GM21529 (cell line): ENCODE data around the gene PRRC2A.

ENCODE experiments used
- ATAC-seq: cut with Tn5 transposase; IDR thresholded peaks from one replicate; pipeline ENCODE4 v1.9.1; 2021; ENCODE audit not compliant: unreplicated experiment

PRRC2A gene

DNA sequence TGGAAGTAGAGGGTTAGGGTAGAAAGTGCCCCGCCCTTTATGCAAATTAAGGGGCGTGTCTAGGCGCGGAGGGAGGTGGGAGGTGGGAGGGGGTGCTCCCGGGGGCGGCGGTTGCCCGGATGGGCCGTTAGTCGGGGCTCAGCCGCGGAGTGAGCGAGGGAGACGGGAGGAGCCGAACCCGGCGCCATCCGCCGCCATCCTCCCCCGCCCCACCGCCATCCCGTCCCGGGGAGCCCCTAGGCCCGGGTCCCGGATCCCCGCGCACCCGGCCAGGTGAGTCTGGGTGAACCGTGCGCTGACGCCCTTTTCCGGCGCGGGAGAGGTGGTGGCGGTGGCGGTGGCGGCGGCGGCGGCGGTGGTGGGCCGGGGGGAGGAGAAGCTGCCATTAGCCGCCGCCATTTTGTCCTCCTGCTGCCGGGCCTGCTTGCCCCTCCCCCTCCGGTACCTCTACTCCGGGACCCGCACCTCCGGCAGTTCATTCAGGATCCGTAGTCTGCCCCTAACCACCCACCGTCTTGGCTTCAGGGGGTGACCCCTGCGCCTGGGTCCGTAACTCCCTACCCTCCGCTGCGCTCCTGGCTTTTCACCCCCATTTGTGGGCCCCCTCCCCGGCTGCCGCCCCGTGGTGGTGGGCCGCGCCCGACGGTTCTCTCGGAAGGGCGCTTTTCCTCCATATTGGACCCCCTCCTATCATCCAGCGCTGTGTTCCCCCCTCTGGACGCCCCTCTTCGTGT, at the start of gene PRRC2A:
TSS of gene PRRC2A (plus strand) at position 130 of the 734 bp plus-strand sequence. CDS start 2,075 bp downstream, outside the sequence.
- ATAC-seq, result peak; percentile 30

DNA sequence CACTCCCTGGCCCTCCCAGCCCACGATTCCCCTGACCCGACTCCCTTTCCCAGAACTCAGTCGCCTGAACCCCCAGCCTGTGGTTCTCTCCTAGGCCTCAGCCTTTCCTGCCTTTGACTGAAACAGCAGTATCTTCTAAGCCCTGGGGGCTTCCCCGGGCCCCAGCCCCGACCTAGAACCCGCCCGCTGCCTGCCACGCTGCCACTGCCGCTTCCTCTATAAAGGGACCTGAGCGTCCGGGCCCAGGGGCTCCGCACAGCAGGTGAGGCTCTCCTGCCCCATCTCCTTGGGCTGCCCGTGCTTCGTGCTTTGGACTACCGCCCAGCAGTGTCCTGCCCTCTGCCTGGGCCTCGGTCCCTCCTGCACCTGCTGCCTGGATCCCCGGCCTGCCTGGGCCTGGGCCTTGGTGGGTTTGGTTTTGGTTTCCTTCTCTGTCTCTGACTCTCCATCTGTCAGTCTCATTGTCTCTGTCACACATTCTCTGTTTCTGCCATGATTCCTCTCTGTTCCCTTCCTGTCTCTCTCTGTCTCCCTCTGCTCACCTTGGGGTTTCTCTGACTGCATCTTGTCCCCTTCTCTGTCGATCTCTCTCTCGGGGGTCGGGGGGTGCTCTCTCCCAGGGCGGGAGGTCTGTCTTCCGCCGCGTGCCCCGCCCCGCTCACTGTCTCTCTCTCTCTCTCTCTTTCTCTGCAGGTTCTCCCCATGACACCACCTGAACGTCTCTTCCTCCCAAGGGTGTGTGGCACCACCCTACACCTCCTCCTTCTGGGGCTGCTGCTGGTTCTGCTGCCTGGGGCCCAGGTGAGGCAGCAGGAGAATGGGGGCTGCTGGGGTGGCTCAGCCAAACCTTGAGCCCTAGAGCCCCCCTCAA, 48.2 kb upstream of the PRRC2A start, which contains the start of gene LTA:
TSS of gene LTA (plus strand) at position 249 of the 871 bp plus-strand sequence. CDS start at position 703, 454 bp downstream.
- ATAC-seq, result peak; percentile 35

DNA sequence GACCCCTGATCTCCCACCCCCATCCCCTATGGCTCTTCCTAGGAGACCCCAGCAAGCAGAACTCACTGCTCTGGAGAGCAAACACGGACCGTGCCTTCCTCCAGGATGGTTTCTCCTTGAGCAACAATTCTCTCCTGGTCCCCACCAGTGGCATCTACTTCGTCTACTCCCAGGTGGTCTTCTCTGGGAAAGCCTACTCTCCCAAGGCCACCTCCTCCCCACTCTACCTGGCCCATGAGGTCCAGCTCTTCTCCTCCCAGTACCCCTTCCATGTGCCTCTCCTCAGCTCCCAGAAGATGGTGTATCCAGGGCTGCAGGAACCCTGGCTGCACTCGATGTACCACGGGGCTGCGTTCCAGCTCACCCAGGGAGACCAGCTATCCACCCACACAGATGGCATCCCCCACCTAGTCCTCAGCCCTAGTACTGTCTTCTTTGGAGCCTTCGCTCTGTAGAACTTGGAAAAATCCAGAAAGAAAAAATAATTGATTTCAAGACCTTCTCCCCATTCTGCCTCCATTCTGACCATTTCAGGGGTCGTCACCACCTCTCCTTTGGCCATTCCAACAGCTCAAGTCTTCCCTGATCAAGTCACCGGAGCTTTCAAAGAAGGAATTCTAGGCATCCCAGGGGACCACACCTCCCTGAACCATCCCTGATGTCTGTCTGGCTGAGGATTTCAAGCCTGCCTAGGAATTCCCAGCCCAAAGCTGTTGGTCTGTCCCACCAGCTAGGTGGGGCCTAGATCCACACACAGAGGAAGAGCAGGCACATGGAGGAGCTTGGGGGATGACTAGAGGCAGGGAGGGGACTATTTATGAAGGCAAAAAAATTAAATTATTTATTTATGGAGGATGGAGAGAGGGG, 47.0 kb upstream of the PRRC2A start:
- no peak for ATAC-seq

DNA sequence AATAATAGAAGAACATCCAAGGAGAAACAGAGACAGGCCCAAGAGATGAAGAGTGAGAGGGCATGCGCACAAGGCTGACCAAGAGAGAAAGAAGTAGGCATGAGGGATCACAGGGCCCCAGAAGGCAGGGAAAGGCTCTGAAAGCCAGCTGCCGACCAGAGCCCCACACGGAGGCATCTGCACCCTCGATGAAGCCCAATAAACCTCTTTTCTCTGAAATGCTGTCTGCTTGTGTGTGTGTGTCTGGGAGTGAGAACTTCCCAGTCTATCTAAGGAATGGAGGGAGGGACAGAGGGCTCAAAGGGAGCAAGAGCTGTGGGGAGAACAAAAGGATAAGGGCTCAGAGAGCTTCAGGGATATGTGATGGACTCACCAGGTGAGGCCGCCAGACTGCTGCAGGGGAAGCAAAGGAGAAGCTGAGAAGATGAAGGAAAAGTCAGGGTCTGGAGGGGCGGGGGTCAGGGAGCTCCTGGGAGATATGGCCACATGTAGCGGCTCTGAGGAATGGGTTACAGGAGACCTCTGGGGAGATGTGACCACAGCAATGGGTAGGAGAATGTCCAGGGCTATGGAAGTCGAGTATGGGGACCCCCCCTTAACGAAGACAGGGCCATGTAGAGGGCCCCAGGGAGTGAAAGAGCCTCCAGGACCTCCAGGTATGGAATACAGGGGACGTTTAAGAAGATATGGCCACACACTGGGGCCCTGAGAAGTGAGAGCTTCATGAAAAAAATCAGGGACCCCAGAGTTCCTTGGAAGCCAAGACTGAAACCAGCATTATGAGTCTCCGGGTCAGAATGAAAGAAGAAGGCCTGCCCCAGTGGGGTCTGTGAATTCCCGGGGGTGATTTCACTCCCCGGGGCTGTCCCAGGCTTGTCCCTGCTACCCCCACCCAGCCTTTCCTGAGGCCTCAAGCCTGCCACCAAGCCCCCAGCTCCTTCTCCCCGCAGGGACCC, 46.1 kb upstream of the PRRC2A start:
- ATAC-seq, result no peak

DNA sequence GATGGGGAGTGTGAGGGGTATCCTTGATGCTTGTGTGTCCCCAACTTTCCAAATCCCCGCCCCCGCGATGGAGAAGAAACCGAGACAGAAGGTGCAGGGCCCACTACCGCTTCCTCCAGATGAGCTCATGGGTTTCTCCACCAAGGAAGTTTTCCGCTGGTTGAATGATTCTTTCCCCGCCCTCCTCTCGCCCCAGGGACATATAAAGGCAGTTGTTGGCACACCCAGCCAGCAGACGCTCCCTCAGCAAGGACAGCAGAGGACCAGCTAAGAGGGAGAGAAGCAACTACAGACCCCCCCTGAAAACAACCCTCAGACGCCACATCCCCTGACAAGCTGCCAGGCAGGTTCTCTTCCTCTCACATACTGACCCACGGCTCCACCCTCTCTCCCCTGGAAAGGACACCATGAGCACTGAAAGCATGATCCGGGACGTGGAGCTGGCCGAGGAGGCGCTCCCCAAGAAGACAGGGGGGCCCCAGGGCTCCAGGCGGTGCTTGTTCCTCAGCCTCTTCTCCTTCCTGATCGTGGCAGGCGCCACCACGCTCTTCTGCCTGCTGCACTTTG, 45.1 kb upstream of the PRRC2A start, which contains the start of gene TNF:
TSS of gene TNF (plus strand) at position 231 of the 567 bp plus-strand sequence. CDS start at position 408, 177 bp downstream.
- no peak for ATAC-seq

DNA sequence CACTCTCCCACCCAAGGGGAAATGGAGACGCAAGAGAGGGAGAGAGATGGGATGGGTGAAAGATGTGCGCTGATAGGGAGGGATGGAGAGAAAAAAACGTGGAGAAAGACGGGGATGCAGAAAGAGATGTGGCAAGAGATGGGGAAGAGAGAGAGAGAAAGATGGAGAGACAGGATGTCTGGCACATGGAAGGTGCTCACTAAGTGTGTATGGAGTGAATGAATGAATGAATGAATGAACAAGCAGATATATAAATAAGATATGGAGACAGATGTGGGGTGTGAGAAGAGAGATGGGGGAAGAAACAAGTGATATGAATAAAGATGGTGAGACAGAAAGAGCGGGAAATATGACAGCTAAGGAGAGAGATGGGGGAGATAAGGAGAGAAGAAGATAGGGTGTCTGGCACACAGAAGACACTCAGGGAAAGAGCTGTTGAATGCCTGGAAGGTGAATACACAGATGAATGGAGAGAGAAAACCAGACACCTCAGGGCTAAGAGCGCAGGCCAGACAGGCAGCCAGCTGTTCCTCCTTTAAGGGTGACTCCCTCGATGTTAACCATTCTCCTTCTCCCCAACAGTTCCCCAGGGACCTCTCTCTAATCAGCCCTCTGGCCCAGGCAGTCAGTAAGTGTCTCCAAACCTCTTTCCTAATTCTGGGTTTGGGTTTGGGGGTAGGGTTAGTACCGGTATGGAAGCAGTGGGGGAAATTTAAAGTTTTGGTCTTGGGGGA, 44.4 kb upstream of the PRRC2A start:
- no peak for ATAC-seq

DNA sequence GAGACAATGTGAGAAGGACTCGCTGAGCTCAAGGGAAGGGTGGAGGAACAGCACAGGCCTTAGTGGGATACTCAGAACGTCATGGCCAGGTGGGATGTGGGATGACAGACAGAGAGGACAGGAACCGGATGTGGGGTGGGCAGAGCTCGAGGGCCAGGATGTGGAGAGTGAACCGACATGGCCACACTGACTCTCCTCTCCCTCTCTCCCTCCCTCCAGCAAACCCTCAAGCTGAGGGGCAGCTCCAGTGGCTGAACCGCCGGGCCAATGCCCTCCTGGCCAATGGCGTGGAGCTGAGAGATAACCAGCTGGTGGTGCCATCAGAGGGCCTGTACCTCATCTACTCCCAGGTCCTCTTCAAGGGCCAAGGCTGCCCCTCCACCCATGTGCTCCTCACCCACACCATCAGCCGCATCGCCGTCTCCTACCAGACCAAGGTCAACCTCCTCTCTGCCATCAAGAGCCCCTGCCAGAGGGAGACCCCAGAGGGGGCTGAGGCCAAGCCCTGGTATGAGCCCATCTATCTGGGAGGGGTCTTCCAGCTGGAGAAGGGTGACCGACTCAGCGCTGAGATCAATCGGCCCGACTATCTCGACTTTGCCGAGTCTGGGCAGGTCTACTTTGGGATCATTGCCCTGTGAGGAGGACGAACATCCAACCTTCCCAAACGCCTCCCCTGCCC, 43.5 kb upstream of the PRRC2A start:
- ATAC-seq, result no peak

DNA sequence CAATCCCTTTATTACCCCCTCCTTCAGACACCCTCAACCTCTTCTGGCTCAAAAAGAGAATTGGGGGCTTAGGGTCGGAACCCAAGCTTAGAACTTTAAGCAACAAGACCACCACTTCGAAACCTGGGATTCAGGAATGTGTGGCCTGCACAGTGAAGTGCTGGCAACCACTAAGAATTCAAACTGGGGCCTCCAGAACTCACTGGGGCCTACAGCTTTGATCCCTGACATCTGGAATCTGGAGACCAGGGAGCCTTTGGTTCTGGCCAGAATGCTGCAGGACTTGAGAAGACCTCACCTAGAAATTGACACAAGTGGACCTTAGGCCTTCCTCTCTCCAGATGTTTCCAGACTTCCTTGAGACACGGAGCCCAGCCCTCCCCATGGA, 42.9 kb upstream of the PRRC2A start:
- no peak for ATAC-seq

DNA sequence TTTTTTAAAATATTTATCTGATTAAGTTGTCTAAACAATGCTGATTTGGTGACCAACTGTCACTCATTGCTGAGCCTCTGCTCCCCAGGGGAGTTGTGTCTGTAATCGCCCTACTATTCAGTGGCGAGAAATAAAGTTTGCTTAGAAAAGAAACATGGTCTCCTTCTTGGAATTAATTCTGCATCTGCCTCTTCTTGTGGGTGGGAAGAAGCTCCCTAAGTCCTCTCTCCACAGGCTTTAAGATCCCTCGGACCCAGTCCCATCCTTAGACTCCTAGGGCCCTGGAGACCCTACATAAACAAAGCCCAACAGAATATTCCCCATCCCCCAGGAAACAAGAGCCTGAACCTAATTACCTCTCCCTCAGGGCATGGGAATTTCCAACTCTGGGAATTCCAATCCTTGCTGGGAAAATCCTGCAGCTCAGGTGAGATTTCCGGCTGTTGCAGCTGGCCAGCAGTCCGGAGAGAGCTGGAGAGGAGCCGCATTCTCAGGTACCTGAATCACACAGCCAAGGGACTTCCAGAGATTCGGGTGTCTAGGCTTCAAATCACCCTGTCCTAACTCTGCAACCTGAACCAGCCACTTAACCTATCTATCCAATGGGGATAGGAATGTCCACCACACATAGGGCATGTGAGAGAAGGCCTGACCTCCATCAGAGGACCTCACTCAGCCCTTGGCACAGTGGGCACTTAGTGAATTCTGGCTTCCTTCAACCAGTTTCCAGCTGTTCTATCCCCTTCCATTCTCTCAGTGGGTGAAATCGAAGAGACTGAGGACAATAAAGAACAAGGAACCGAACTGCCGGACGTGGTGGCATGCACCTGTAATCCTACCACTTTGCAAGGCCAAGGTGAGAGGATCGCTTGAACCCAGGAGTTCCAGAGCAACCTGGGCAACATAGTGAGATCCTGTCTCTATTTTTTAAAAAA, 42.1 kb upstream of the PRRC2A start:
- ATAC-seq, result no peak

DNA sequence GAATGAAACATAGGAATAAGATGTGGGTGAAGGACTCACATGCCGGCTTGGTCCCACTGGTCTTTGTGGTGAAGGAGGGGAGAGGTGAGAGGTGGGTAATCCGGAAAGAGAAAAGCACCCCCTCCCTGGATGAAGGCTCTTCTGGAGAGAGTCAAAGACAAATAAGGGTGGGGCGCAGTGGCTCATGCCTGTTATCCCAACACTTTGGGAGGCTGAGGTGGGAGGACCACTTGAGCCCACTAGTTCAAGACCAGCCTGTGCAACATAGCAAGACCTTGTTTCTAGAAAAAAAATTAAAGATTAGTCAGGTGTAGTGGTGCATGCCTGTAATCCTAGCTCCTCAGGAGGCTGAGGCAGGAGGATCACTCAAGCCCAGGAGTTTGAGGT, 41.4 kb upstream of the PRRC2A start:
- ATAC-seq, result no peak

DNA sequence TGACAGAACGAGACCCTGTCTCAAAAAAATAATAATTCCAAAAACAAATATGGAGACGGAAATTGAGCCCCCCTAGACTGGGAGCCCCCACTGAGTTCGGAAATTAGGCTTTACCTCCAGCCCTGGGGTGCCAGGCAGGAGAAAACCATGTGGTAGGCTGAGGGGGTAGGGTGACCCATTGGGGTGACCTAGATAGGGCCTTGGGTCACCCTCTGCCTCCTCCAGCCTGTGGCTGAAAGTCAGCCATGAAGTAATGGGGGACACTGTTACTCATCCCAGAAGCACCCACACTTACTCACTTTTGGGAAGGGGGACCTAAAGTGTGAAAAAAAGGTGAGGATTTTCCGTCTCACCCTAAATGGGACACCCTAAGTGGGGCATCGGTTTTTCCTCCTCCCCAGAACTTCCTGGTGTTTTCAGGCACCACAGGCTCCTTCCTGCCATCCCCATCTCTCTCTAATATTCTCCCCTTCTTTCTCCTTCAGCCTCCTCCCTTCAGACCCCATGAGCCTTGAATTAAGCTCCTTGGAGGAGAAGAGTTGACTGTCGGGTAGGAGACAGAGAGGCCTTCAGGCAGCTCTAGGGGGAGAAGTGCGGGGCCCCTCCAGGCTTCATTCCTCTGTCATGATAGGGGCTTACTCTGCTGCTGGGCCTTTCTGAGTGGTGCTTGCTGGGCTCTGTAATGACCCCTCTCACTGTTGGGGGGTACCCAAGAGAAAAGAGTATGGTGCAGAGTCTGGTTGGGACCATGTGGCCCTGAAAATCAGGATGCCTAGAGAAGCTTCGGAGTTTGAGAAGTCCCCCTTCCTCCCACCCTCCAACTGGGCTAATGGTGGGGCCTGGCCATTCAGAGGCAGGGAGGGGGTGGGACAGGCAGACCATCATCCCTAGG, 40.7 kb upstream of the PRRC2A start:
- no peak for ATAC-seq

DNA sequence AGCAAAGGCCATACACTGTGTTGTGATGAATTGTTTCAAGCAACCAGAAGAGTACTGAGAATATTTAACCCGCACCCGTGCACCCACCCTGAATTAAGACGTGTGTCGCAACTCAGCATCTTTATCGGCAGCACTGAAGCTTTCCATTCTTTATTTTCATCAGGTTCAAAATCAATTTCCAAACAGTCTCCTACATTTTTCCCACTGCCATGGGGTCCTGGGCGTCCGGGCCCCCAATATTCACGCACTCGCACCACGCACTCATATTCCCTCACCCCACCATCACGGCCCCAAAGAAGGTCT, 40.1 kb upstream of the PRRC2A start:
- no peak for ATAC-seq

DNA sequence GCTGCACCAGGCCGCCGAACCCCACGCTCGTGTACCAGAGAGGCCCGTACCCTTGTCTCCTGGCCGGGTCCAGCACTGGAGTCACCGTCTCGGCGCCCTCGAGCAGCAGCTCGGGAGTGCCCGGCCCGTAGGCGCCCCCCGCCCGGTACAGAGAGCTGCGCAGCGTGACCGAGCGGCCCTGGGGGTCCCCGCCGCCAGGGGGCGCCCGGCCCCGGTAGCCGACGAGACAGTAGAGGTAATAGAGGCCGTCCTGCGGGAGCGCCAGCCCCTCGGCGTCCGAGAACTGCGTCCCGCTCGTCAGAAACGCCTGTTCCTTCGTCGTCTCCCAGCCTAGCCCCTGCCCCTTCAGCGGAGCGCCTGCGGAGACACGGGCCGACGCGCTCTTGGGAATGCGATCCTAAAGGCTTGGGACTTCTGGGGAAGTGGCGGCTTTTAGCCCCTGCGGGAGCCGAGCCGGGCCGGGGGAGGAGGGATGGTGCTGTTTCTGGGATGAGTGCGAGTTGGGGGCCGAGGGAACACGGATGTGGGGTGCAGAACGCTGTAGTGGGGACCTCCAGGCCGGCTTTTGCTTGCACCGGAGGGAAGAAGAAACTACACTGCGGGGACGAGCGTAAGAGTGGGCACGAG, 39.6 kb upstream of the PRRC2A start:
- ATAC-seq, result peak; percentile 57

DNA sequence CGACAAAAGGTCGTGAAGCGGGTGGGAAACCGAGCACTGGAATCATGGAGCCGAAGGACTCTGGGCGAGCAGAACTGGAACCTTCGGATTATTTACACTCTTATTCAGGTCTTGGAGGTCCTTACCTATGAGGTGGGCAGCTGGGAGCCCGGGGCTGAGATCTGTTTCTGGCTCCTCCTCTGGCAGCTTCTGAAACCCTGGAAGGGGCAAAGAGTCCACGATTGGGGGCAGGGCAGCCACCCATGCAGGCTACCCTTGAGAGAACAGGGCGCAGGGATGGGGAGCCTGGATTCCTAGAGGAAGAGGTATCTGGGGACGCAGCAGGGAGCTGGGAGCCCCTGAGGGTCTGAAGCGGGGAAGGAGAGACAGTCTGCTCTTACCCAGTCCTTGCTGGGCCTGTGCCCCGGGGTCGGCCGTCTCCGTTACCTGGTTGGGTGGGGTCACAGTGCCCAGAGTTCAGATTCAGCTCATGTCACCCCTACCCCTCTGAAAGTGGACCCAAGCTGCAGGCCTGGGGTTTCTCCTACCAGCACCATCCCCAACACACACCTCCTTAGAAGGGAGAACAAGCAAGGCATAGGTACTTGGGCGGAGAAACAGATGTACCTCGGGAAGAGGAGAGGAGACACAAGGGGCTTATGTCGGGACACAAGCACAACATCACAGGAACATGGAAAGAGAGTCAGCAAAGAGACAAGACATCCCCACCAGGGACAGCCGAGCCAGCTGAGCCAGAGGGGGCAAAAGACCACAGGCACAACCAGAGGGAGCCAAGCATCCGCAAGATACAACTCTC, 38.9 kb upstream of the PRRC2A start:
- ATAC-seq, result no peak

DNA sequence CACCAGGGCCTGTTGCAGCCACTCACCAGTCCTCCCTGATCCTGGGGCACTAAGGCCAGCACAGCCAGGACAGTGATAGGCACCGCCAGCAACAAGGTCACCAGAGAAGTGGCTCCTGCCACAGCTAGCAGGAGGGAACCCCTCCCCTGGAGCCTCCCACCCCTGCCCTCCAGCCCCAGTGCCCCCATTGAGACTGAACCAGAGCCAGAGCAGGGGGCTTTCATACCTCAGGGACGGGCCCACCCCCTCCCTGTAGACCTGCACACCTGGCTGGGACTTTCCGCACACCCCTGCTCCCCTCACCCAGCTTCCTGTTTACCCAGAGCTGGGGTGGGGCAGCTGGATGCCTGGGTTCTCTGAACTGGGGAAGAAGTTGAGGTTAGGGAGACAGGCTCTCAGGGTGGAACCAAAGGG, 38.3 kb upstream of the PRRC2A start, which contains the start of gene LTB:
TSS of gene LTB (minus strand) at position 195 of the 414 bp plus-strand sequence. CDS start at position 188, 7 bp downstream.
- no peak for ATAC-seq
